Natural killer cell treated with Interleukin-12 subunit alpha and Interleukin-12 subunit beta and Interleukin-15 and Interleukin-18, amount 100 ng/mL, for 72 hours (primary cell): ENCODE data around the gene RTL9. TPM values are rescaled to one million over a fixed set of nuclear protein-coding genes. Genes with fewer than 3 reads are reported as not detected.

Experiments used
- ATAC-seq, 2 donors: fragments of 150-1000 bp; cut with Tn5 transposase in 1 of 2; sonication (Bioruptor Pico), chemical (Tn5 transposase) in 1 of 2; 2 replicates each; pipeline ENCODE4 v1.10.0; 2021
- DNase-seq: peaks from one replicate; pipeline ENCODE4 v3.0.0; 2022; ENCODE audit warnings: low spot score
- H3K27ac Mint-ChIP-seq, 2 donors: 1 replicate in 1 of 2; 2 replicates in 1 of 2; pipeline ENCODE4 v1.8.0; 2022; ENCODE audit warnings: mixed read lengths in 2 of 2, mild to moderate bottlenecking in 1 of 2, moderate library complexity in 1 of 2
- H3K27me3 Mint-ChIP-seq, 2 donors: 1 replicate in 1 of 2; 2 replicates in 1 of 2; pipeline ENCODE4 v1.8.0; 2022; ENCODE audit warnings: mixed read lengths in 2 of 2
- H3K36me3 Mint-ChIP-seq: one replicate; pipeline ENCODE4 v1.8.0; 2022; ENCODE audit warnings: mixed read lengths
- H3K4me1 Mint-ChIP-seq, 2 donors: 1 replicate in 1 of 2; 2 replicates in 1 of 2; pipeline ENCODE4 v1.8.0; 2022; ENCODE audit warnings: low read depth in 2 of 2, mixed read lengths in 2 of 2, mild to moderate bottlenecking in 1 of 2
- H3K4me3 Mint-ChIP-seq: one replicate; pipeline ENCODE4 v1.8.0; 2022; ENCODE audit warnings: mixed read lengths
- H3K9me3 Mint-ChIP-seq: 2 replicates; pipeline ENCODE4 v1.8.0; 2022; ENCODE audit warnings: mixed read lengths
- total RNA-seq, 2 donors: library from RNA; stranded (reverse); gene quantifications; one replicate each; pipeline ENCODE4 v1.2.3, GENCODE V29; 2022

RTL9 gene
- total RNA-seq: not detected

DNA sequence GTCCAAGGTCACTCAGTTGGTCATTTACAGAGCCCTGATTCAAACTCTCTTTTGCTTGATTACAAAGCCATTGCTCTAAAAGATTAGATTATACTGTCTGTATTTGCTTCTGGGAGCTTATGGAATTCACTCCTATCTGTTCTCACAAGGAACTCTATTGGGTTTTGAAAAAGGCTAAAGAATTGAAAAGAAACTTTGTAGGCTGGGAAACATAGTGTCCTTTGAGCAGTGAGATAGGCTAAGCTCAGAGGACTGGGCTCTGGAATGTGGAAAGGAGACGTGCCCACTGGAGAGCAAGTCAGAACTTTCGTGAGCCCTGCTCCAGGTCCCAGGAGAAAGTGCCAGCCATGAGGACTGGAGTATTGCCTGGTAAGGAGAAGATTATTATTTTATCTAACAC lies at the start of gene RTL9:
Gene RTL9 (plus strand): TSS at position 301 of the 400 bp plus-strand sequence. CDS start 91,770 bp downstream, outside the sequence.
- H3K27ac Mint-ChIP-seq: no peak within 1 kb of the TSS

DNA sequence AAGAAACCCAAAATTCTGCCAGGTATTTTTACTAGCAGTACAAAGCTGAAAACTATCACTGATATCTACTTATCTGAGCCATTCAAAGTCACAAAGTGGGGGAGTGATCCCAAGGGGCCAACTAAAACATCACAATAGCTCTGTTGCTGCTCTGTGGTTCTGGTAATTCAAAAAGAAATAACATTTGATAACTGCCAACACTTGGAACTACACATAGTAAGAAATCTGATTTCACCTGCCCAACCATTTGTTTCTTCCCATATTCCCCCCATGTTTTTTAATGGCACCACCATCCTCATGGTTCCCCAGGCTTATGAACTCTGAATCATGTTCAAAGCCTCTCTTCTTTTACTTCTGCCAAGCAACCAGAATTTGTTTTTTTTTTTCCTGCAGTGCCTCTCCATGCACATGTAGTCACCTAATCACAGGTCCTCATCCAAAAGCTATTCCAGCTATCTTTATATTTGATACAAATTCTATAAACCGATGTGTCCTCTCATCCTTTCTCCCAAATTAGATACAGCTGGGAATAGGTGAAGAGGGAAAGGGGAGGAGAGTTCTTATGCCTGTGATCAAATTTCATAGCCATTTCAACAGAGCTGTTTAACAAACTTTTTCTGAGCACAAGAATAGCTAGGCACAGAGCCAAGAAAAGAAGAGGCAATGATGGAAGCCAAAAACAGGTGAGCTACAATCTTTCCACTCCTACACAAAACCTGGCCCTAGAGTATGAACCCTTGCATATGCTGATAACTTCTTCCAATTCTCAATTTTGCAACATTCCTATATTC lies 48.5 kb upstream of the RTL9 start:
- Mint-ChIP-seq H3K9me3 (no peaks in the 10 kb centered on the region), H3K27ac (no peak overlapping the region), H3K36me3 (no peaks in the 10 kb centered on the region), H3K4me3 (no peak overlapping the region), H3K4me1 (peaks cover 16 to 37% of the 10 kb centered on the region in 2 donors), H3K27me3 (peaks cover 0 to 5% of the 10 kb centered on the region in 2 donors)
- ATAC-seq (no peak), DNase-seq (no peak)

More for the DNA sequence above, at the start of gene RTL9:
- no peak within 1 kb of the TSS for H3K4me3 Mint-ChIP-seq
- no peaks in the 10 kb centered on the region for H3K4me1 Mint-ChIP-seq
- H3K36me3 Mint-ChIP-seq: no peaks in the 10 kb centered on the region
- no peaks in the 10 kb centered on the region for H3K9me3 Mint-ChIP-seq
- peaks cover 0 to 7% of the 10 kb centered on the region in 2 donors for H3K27me3 Mint-ChIP-seq
- ATAC-seq (no peak), DNase-seq (no peak)

DNA sequence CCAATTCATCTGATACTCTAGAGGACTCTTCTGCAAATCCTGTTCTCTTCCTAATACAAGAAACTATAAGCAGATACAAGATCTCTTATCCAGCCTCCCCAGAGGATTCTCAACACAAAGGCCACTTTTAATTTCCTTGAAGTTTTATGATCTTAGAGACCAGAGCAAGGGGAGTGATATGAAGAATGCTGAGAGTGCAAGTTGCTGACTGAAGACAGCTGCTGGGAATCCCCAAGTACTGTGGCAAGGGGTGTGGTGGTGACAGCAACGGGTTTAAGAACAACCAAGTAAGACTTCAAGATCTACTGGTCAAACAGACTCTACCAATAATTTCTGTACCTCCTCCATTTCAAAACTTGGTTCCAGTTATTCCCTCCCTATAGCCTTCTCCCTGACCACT lies 47.8 kb upstream of the RTL9 start:
- Mint-ChIP-seq H3K27me3 (peaks cover 0 to 5% of the 10 kb centered on the region in 2 donors), H3K9me3 (no peaks in the 10 kb centered on the region), H3K27ac (no peak overlapping the region), H3K36me3 (no peaks in the 10 kb centered on the region), H3K4me3 (peak overlapping the region; percentile 16), H3K4me1 (peaks cover 16 to 35% of the 10 kb centered on the region in 2 donors)
- DNase-seq: no peak
- peak; percentile 68 to 82 for ATAC-seq

DNA sequence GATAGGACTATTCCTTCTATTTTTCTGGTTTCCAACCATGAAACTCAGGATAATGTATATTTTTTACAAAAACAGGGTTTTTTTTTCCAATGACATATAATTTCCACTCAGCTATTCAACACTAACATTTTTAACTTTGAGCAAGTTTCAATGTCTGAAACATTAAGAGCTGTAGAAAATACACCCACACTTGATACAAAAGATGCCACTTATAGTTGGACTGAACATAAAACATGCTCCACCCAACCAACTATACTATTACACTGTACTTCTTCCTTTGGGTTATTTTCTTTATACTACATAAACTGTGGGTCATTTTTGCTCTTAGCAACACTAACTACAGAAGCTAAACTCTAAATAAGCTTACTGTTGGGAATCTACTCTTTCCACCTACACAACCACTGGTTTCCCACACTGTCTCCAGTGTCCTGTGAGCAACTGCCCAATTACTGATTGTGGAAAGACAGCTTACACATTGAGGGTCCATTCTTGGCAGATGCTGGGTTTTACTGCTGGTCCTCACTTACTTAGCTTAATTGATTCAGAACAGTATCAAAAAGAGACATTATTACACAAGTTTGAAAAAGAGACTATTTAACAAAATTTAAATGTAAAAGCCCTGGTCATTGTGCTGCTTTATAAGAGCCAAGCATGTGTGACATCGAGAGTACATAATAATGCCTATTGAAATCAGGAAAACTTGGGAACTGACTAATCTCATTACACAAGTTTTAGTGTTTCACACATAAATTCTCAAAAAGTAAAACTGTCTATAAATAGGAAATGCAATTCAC lies 47.0 kb upstream of the RTL9 start:
- ATAC-seq: no peak
- DNase-seq: no peak
- Mint-ChIP-seq H3K27me3 (peaks cover 0 to 5% of the 10 kb centered on the region in 2 donors), H3K9me3 (no peaks in the 10 kb centered on the region), H3K4me3 (peak overlapping the region; percentile 16), H3K27ac (no peak overlapping the region), H3K4me1 (peaks cover 16 to 39% of the 10 kb centered on the region in 2 donors), H3K36me3 (no peaks in the 10 kb centered on the region)

DNA sequence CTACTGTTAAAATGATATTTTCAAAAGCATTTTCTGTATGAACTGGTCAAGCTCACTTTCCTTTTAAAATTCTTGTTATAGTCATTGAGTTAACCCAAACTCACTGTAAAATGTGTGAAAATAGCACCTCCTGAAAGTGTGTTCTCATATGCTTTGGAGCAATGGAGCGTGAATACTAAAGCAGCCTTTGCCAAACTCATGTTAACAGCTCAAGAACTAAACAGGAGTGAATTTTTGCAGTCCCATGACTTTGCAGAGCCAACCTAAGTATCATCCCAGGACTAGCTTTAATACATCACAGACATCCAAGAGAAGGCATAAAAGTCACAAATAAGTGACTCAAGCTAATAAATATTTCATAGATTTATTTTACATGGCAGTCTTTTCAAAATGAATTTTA lies 43.1 kb upstream of the RTL9 start:
- H3K27me3 Mint-ChIP-seq: no peaks in the 10 kb centered on the region
- H3K4me1 Mint-ChIP-seq: peaks cover 18 to 31% of the 10 kb centered on the region in 2 donors
- H3K27ac Mint-ChIP-seq: no peak overlapping the region
- peak overlapping the region; percentile 91 for H3K4me3 Mint-ChIP-seq
- H3K9me3 Mint-ChIP-seq: no peaks in the 10 kb centered on the region
- DNase-seq: no peak
- no peak for ATAC-seq
- H3K36me3 Mint-ChIP-seq: no peaks in the 10 kb centered on the region

DNA sequence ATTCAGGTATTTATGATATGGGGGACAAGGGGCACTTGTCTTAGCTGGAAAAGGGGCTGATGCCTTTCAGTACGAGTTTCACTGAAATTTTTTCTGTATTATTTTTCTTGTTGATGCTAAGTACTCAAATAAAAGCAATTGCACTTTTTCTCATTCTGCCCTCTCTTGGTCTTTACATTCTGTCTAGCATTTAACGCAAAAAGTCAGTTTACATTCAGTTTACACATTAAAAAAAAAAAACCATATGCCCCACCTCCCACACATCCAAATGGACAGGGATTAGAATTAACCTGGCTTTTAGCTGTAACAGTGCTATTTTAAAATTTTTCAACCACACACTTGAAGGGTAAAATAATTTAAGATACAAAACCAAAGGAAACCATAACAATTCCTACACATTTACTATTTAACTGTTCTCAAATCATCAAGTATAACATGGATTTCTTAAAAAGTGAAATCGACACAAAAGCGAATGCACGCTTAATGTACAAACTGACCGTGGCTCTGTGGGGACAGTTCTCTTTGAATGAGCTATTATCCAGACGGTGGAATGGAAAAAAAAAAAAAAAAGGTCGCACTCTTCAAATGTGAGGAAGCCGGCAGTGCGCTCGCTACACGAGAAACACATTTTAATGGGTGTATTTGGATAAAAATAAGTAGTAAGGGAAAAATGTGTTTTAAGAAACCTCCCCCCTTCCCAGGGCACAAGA lies 42.1 kb upstream of the RTL9 start:
- no peaks in the 10 kb centered on the region for H3K36me3 Mint-ChIP-seq
- H3K27me3 Mint-ChIP-seq: no peaks in the 10 kb centered on the region
- H3K9me3 Mint-ChIP-seq: no peaks in the 10 kb centered on the region
- H3K4me1 Mint-ChIP-seq: peaks cover 11 to 21% of the 10 kb centered on the region in 2 donors
- peak overlapping the region; percentile 91 for H3K4me3 Mint-ChIP-seq
- H3K27ac Mint-ChIP-seq: peak overlapping the region; percentile 68 to 70
- DNase-seq: no peak
- ATAC-seq: no peak

DNA sequence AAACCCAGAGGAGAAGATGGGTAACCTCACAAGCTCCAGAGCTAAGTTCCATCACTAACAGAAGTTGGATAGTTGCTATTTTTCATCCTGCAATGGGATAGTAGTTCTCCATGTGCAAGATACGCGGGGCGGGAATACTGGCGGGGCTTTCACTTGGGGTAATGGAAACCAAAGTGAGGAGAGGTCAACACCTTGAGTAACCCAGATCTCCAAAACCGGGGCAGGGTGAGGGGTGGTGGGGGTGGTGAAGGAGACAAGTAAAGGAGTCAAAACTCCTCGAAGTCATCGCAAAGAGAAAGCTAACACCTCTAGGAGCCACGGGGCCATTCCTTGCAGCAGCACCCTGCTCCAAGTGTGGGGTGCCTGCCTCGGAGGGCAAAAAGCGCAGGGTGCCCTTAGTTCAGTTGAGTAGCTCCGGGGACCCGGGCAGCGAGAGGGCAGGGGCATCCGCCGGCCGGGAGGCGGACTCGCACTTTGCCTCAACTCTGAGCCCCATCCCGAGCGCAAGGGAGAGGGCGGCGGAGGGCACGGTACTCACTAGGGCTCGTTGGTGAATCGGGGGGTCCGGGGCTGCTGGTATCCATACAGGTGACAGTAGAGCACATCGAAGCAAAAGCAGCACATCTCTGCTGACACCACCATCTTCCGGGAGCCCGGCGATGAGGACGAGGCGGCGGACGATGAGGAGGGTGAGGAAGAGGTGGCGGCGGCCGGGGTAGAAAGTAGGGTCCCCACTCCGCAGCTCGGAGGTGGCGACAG lies 41.4 kb upstream of the RTL9 start:
- Mint-ChIP-seq H3K36me3 (no peaks in the 10 kb centered on the region), H3K27me3 (peaks cover 0 to 3% of the 10 kb centered on the region in 2 donors), H3K27ac (peak overlapping the region; percentile 68 to 70), H3K4me1 (peaks cover 11 to 21% of the 10 kb centered on the region in 2 donors), H3K4me3 (peak overlapping the region; percentile 91), H3K9me3 (no peaks in the 10 kb centered on the region)
- peak; percentile 54 to 62 for ATAC-seq
- no peak for DNase-seq

DNA sequence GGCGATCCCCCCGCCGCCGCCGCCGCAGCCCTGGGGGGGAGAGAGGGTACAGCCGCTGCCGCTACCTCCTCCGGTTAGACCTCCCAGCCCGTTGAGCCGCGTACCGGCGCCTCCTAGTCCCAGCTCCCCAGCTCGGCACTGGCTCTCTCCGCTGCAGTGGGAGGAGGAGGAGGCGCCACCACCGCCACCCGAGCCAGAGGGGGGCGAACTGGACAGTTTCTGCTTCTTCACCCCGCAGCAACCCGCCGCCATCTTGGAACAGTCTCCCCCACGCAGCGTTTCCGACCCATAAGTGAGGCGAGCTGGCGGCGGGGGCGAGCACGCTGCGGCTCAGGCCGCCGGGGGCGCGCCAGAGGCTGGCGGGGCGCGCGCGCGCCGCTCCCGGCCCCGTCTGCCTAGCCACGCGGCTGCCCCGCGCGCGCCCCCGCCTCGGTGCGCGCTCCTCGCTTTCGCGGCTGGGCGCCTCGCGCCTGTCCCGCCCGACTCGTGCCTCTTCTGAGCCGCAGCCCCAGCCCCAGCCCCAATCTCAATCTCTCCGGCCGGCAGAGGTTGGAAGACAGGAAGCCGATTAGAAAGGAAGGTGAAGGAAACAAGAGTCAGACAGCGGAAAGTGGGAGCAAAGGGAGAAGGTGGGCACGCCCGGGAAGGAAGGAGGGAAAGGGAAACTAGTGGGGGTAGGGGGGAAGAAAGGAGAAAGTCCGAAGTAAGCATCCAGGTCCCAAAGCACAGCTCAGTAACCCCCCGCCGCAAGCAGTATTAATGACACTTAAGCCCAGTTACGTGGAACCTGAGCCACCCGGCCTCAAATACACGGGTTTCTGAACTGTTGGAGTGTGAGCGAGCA lies 40.6 kb upstream of the RTL9 start, which contains the start of gene AMMECR1:
Gene AMMECR1 (minus strand): TSS at position 266 of the 844 bp plus-strand sequence. CDS start 14 bp downstream, at position 252.
- H3K4me3 Mint-ChIP-seq: peak within 1 kb of the TSS; percentile 91
- peaks cover 0 to 3% of the 10 kb centered on the region in 2 donors for H3K27me3 Mint-ChIP-seq
- peaks cover 11 to 21% of the 10 kb centered on the region in 2 donors for H3K4me1 Mint-ChIP-seq
- no peaks in the 10 kb centered on the region for H3K9me3 Mint-ChIP-seq
- H3K27ac Mint-ChIP-seq: peak within 1 kb of the TSS; percentile 68 to 84
- no peaks in the 10 kb centered on the region for H3K36me3 Mint-ChIP-seq
- DNase-seq (peak; percentile 87), ATAC-seq (peak; percentile 94 to 96)

DNA sequence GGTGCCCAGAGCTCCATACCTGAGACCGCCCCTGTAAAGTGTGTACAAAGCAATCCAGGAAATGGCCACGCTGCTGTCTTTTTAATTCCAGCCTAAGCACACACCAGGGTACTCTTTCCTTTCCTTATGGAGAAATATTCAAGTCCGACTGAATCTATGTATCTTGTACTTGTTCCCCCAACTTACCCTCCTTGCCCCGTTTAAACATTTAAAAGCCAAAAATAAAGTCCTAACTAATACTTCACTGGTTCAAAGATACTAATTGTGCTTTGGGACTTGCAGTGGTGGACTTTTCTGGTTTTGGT lies 40.0 kb upstream of the RTL9 start:
- peaks cover 0 to 9% of the 10 kb centered on the region in 2 donors for H3K27me3 Mint-ChIP-seq
- peak overlapping the region; percentile 91 for H3K4me3 Mint-ChIP-seq
- peak overlapping the region; percentile 68 to 84 for H3K27ac Mint-ChIP-seq
- no peaks in the 10 kb centered on the region for H3K9me3 Mint-ChIP-seq
- no peaks in the 10 kb centered on the region for H3K36me3 Mint-ChIP-seq
- no peak for ATAC-seq
- DNase-seq: no peak
- peaks cover 9 to 20% of the 10 kb centered on the region in 2 donors for H3K4me1 Mint-ChIP-seq

DNA sequence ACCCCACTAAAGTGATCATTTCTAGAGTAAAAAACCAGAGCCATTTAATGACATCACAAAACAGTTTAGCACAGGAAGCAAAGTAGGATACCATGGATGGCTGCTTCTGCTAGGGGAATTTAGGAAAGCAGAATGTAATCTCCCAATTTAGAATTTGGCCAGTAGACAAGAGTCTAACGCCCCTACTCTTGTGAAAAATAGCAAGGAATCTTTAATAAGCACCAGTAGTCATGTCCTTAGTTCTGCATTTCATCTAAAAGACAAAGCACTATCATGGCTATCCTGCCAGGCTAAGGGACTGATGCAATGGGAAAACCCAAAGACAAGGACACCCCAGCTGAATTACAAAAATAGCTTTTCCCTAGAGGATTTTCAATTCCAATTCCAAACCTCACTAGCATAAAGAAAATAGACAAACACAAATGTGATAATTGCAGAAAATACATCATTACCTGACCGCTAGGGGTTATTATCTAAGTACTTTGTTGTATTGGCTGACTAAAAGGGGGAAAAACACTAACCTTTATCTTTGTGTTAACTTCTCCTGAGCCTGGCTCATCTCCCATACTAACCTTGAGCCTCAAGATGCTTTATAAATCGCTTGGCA lies 38.2 kb upstream of the RTL9 start:
- Mint-ChIP-seq H3K9me3 (no peaks in the 10 kb centered on the region), H3K4me3 (no peak overlapping the region), H3K27me3 (peaks cover 0 to 12% of the 10 kb centered on the region in 2 donors), H3K36me3 (no peaks in the 10 kb centered on the region), H3K27ac (no peak overlapping the region), H3K4me1 (peaks cover 7 to 16% of the 10 kb centered on the region in 2 donors)
- no peak for ATAC-seq
- no peak for DNase-seq

DNA sequence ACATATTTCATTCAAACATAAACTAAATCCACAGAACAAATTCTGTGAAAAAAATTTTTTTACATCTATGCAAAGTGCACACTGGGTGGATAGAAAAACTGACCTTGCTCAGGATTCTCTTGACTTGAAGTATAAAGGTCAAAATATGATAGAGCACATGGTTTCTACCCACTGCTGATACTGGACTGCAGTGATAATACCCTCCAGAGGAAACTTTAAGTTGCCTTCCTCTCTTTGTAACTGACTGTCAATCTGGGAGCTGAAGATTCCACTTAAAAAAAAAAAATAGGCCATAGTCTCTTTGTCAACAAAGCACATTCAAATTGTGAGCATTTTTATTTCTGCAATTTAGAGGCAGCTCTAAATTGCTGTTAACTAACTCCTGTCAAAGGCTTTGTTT lies 37.6 kb upstream of the RTL9 start:
- Mint-ChIP-seq H3K9me3 (no peaks in the 10 kb centered on the region), H3K27me3 (peaks cover 0 to 15% of the 10 kb centered on the region in 2 donors), H3K4me1 (peaks cover 7 to 16% of the 10 kb centered on the region in 2 donors), H3K27ac (no peak overlapping the region), H3K36me3 (no peaks in the 10 kb centered on the region), H3K4me3 (no peak overlapping the region)
- ATAC-seq (no peak), DNase-seq (no peak)

DNA sequence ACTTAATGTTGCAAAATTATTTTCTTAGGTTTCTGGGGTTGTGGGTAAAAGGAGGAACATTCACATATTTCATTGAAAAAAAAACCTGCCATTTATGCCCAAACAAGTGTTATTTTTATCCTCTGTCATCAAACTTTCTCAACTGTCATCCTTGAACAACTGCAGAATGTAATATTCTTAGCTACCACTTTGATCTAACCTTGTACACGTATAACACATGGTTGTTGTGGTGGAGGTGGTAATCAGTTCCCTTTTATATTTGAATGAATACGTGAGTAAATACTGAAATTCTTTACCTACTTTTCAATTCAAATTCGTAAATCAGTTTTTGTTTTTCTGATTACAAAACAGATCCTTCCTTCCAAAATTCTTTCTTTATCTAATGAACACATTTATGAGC lies 37.0 kb upstream of the RTL9 start:
- Mint-ChIP-seq H3K27ac (no peak overlapping the region), H3K27me3 (peaks cover 0 to 15% of the 10 kb centered on the region in 2 donors), H3K9me3 (no peaks in the 10 kb centered on the region), H3K36me3 (no peaks in the 10 kb centered on the region), H3K4me1 (peaks cover 7 to 12% of the 10 kb centered on the region in 2 donors), H3K4me3 (no peak overlapping the region)
- DNase-seq: no peak
- ATAC-seq: no peak
